Ectodermal cell (in vitro differentiated cells): ENCODE measurements around the gene PIBF1.
"Not testable (repeated sequence)": the region's sequence is repeated elsewhere in the genome, so short reads cannot be mapped to it uniquely, and the experiment has no call there.

Experiments used
- H3K27ac ChIP-seq: 2 replicates; pipeline ENCODE4 v1.7.0; 2013; ENCODE audit warnings: mild to moderate bottlenecking, low read depth, low read length; ENCODE audit not compliant: insufficient read depth, poor library complexity, severe bottlenecking
- H3K27me3 ChIP-seq: 2 replicates; pipeline ENCODE4 v1.7.0; 2013; ENCODE audit warnings: mild to moderate bottlenecking, low read length; ENCODE audit not compliant: insufficient read depth, control insufficient read depth, poor library complexity, severe bottlenecking
- H3K36me3 ChIP-seq: one replicate; pipeline ENCODE4 v1.7.0; 2013; ENCODE audit warnings: low read length; ENCODE audit not compliant: control insufficient read depth, insufficient read depth
- H3K4me1 ChIP-seq: one replicate; pipeline ENCODE4 v1.7.0; 2013; ENCODE audit warnings: low read length; ENCODE audit not compliant: control insufficient read depth, insufficient read depth
- H3K4me3 ChIP-seq: 2 replicates; pipeline ENCODE4 v1.7.0; 2013; ENCODE audit warnings: low read depth, low read length, control low read depth; ENCODE audit not compliant: insufficient read depth
- H3K9me3 ChIP-seq: 2 replicates; pipeline ENCODE4 v1.7.0; 2013; ENCODE audit warnings: mild to moderate bottlenecking, low read length, moderate library complexity; ENCODE audit not compliant: control insufficient read depth
- WGBS, 2 experiments: methylation state at CpG; one replicate each; pipeline ENCODE4 v1.1.7; 2013; ENCODE audit warnings: missing lambda C conversion rate in 2 of 2; 5-methylcytosine and 5-hydroxymethylcytosine counted together

The PIBF1 gene

GRCh38 chr13:73038064-73038463, 256.1 kb downstream of the PIBF1 start:
- Histone ChIP-seq H3K27ac (no peak overlapping the region), H3K36me3 (no peaks in the 10 kb centered on the region), H3K4me3 (no peak overlapping the region), H3K9me3 (no peaks in the 10 kb centered on the region), H3K4me1 (no peaks in the 10 kb centered on the region), H3K27me3 (no peaks in the 10 kb centered on the region)

- WGBS, 2 experiments = 94 to 97% methylated on average over 1 to 2 of the region's 2 CpGs
- H3K27me3 ChIP-seq = no peaks in the 10 kb centered on the region
- no peaks in the 10 kb centered on the region for H3K9me3 ChIP-seq
- no peaks in the 10 kb centered on the region for H3K36me3 ChIP-seq
- no peak overlapping the region for H3K27ac ChIP-seq
- H3K4me1 ChIP-seq = no peaks in the 10 kb centered on the region
- no peak overlapping the region for H3K4me3 ChIP-seq
Measured at GRCh38 chr13:73039201-73040108, 257.5 kb downstream of the PIBF1 start.

GRCh38 chr13:73040484-73040883, 258.6 kb downstream of the PIBF1 start:
- H3K9me3 ChIP-seq = no peaks in the 10 kb centered on the region
- no peaks in the 10 kb centered on the region for H3K27me3 ChIP-seq
- 97 to 100% methylated on average over 2 to 3 of the region's 3 CpGs for WGBS, 2 experiments
- H3K27ac ChIP-seq = no peak overlapping the region
- H3K4me3 ChIP-seq = no peak overlapping the region
- H3K4me1 ChIP-seq = no peaks in the 10 kb centered on the region
- no peaks in the 10 kb centered on the region for H3K36me3 ChIP-seq

GRCh38 chr13:73040968-73041596, 259.1 kb downstream of the PIBF1 start:
- Histone ChIP-seq H3K4me3 (no peak overlapping the region), H3K9me3 (no peaks in the 10 kb centered on the region), H3K27ac (no peak overlapping the region), H3K27me3 (no peaks in the 10 kb centered on the region), H3K4me1 (no peaks in the 10 kb centered on the region), H3K36me3 (no peaks in the 10 kb centered on the region)
- 90 to 91% methylated on average over 5 to 6 of the region's 7 CpGs for WGBS, 2 experiments

- WGBS, 2 experiments = 97% methylated on average over 5 to 6 of the region's 6 CpGs
- Histone ChIP-seq H3K4me1 (no peaks in the 10 kb centered on the region), H3K9me3 (no peaks in the 10 kb centered on the region), H3K36me3 (no peaks in the 10 kb centered on the region), H3K4me3 (no peak overlapping the region), H3K27me3 (no peaks in the 10 kb centered on the region), H3K27ac (no peak overlapping the region)
Measured at GRCh38 chr13:73045031-73045430, 263.1 kb downstream of the PIBF1 start.

- H3K4me1 ChIP-seq, H3K4me3 ChIP-seq, H3K27me3 ChIP-seq, H3K36me3 ChIP-seq, H3K27ac ChIP-seq, H3K9me3 ChIP-seq: not testable (repeated sequence)
- WGBS, 2 experiments = 72 to 74% methylated on average over 2 of the region's 2 CpGs
Measured at GRCh38 chr13:73048615-73049014, 266.7 kb downstream of the PIBF1 start.

GRCh38 chr13:73054712-73055111, 272.8 kb downstream of the PIBF1 start:
- Histone ChIP-seq H3K9me3 (no peaks in the 10 kb centered on the region), H3K4me3 (no peak overlapping the region), H3K27me3 (peaks cover 39% of the 10 kb centered on the region), H3K27ac (no peak overlapping the region), H3K36me3 (no peaks in the 10 kb centered on the region), H3K4me1 (no peaks in the 10 kb centered on the region)
- 51 to 56% methylated on average over 4 to 5 of the region's 5 CpGs for WGBS, 2 experiments

- Histone ChIP-seq H3K36me3 (no peaks in the 10 kb centered on the region), H3K9me3 (no peaks in the 10 kb centered on the region), H3K27me3 (peaks cover 52% of the 10 kb centered on the region), H3K4me1 (no peaks in the 10 kb centered on the region), H3K27ac (no peak overlapping the region), H3K4me3 (no peak overlapping the region)
- WGBS, 2 experiments = 80% methylated on average over 8 of the region's 8 CpGs
Measured at GRCh38 chr13:73055813-73056564, 274.1 kb downstream of the PIBF1 start.

- H3K27me3 ChIP-seq = peaks cover 58% of the 10 kb centered on the region
- H3K4me3 ChIP-seq = no peak overlapping the region
Measured at GRCh38 chr13:73056565-73056962, 274.6 kb downstream of the PIBF1 start.

More at GRCh38 chr13:73056565-73056962, 274.6 kb downstream of the PIBF1 start:
- H3K36me3 ChIP-seq = no peaks in the 10 kb centered on the region
- no peak overlapping the region for H3K27ac ChIP-seq
- no peaks in the 10 kb centered on the region for H3K4me1 ChIP-seq
- WGBS, 2 experiments = 95 to 98% methylated on average over 3 of the region's 4 CpGs
- H3K9me3 ChIP-seq = no peaks in the 10 kb centered on the region
